Omental fat pad (tissue), 4 donors: ENCODE results near the gene LRP1-AS. TPM values are rescaled to one million over a fixed set of nuclear protein-coding genes. Genes with fewer than 3 reads are reported as not detected.
"Not testable (repeated sequence)": the region's sequence is repeated elsewhere in the genome, so short reads cannot be mapped to it uniquely, and the experiment has no call there.

Experiments used
- ATAC-seq: fragments of 150-250 bp; one replicate; pipeline ENCODE4 v1.9.1; 2016; ENCODE audit warnings: mild to moderate bottlenecking, moderate library complexity; ENCODE audit not compliant: low FRiP score
- DNase-seq: peaks from one replicate; pipeline ENCODE4 v3.0.0-alpha.2; 2019; ENCODE audit warnings: low spot score
- total RNA-seq, 4 donors: library from RNA; depleted of rRNA; stranded (reverse); fragments of >200 nt; gene quantifications; one replicate each; pipeline ENCODE4 v1.1.0, GENCODE V29; 2016
- TF ChIP-seq, protein P1 (sequence below), 3 donors: fragments of 450-650 bp; IDR thresholded peaks; one replicate each; pipeline ENCODE4 v1.5.1; 2016 to 2017; ENCODE audit warnings: antibody characterized with exemption in 3 of 3, mild to moderate bottlenecking in 3 of 3, moderate library complexity in 2 of 3

Gene LRP1-AS
- total RNA-seq, 4 donors from 2014 or later: not detected

DNA sequence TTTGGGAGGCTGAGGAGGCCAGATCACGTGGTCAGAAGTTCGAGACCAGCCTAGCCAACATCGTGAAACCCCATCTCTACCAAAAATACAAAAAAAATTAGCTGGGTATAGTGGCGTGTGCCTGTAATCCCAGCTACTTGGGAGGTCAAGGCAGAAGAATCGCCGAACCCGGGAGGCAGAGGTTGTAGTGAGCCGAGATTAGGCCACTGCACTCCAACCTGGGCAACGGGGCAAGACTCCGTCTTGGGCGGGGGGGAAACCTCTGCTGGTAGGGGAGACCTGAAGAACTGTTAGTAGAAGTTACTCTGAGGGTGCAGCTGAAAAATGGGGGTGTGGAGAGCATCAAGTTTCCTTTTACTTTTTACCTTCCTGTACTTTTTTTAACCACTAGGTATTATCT, 21.4 kb downstream of the LRP1-AS start:
- TF ChIP-seq, protein P1, sequence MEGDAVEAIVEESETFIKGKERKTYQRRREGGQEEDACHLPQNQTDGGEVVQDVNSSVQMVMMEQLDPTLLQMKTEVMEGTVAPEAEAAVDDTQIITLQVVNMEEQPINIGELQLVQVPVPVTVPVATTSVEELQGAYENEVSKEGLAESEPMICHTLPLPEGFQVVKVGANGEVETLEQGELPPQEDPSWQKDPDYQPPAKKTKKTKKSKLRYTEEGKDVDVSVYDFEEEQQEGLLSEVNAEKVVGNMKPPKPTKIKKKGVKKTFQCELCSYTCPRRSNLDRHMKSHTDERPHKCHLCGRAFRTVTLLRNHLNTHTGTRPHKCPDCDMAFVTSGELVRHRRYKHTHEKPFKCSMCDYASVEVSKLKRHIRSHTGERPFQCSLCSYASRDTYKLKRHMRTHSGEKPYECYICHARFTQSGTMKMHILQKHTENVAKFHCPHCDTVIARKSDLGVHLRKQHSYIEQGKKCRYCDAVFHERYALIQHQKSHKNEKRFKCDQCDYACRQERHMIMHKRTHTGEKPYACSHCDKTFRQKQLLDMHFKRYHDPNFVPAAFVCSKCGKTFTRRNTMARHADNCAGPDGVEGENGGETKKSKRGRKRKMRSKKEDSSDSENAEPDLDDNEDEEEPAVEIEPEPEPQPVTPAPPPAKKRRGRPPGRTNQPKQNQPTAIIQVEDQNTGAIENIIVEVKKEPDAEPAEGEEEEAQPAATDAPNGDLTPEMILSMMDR (IDR thresholded peaks at IDR 0.05): no peak
- ATAC-seq: no peak
- DNase-seq: no peak

DNA sequence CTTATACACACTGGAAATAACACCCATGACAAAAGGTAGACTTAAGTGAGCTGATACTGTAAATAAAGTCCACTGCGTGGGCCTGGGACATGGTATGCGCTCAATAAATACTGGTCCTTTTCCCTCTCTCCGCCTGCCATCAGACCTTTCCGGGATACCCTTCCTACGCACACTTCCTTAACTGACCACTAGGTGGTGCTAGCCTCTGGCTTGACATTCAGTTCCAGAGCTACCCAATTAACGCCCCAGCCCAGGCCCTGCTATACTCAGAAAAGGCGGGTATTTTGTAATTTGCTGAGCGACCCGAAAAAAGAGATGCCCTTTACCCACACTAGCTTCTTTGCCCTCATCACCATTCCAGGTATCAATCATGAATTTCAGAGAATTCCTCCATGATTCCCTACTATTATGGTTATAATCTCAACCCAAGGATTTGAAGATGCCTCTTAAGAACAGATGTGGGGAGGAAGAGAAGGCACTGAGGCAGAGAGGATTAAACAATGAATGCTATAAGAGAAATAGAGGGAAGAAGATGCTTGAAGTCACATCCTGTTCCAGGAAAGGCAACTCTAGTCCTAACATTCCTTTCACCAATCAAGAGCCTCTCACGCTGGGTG, 23.1 kb downstream of the LRP1-AS start:
- DNase-seq (peak; percentile 89), ATAC-seq (peak; percentile 47)
- TF ChIP-seq, protein P1 (IDR thresholded peaks at IDR 0.05): peak in 2 of 3 donors; percentile 82 to 86

DNA sequence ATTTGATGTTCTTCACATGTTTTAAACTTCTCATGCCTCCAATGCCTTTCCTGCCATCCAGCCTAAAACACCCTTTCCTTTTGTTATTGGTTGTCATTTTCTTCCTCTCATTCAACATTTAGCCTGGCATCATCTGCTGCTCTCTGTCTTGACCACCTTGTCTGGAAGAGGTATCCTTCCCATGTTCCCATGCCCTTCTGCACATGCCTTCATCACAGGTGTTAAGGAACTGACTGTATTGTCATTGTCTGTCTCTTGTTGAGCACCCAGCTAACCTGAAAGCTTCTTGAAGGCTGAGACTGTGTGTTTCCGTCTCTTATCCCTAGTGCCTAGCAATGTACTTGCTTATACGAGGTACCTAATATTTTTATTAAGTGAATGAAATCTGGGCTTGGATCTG, 23.6 kb downstream of the LRP1-AS start:
- TF ChIP-seq, protein P1 (IDR thresholded peaks at IDR 0.05): no peak
- DNase-seq (no peak), ATAC-seq (no peak)

DNA sequence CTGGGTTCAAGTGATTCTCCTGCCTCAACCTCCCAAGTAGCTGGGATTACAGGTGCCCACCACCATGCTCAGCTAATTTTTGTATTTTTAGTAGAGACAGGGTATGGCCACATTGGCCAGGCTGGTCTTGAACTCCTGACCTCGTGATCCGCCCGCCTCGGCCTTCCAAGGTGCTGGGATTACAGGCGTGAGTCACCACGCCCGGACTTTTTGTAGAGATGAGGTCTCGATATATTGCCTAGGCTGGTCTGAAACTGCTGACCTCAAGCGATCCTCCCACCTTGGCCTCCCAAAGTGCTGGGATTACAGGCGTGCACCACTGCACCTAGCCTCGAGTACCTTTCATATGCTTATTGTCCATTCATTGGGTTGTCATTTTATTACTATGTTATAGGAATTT, 26.7 kb downstream of the LRP1-AS start:
- not testable (repeated sequence) for DNase-seq, ATAC-seq

DNA sequence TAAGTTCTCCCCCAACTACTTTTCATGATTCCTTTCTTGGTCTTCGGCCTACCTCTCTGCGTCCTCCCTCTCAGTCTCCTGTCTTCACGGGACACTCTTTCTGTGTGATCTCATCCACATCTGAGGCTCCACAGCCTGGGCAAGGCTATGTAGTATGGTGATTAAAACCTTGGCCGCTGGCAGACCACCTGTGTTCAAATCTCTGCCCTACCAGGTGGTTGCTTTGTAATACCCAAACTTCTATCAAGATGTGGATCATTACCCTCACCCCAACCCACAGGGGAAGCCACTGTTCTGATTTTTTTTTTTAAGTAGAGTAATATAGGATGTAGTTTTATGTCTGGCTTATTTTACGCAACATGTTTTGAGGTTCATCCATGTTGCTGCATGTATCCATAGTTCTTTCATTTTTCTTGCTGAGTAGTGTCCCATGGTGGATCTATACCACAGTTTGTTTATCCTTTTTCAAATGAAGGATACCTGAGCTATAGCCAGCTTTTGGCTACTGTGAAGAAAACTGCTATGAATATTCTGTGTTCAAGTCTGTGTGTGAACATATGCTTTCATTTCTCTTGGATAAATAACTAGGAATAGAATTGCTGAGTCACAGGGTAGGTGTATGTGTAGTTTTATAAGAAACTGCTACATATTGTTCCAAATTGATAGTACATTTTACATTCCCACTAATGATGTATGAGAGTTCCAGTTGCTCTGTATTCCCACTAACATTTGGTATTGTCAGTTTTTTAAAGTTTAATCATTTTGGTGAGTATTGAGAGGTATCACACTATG, 27.9 kb downstream of the LRP1-AS start:
- TF ChIP-seq, protein P1 (IDR thresholded peaks at IDR 0.05): no peak
- ATAC-seq (no peak), DNase-seq (no peak)

DNA sequence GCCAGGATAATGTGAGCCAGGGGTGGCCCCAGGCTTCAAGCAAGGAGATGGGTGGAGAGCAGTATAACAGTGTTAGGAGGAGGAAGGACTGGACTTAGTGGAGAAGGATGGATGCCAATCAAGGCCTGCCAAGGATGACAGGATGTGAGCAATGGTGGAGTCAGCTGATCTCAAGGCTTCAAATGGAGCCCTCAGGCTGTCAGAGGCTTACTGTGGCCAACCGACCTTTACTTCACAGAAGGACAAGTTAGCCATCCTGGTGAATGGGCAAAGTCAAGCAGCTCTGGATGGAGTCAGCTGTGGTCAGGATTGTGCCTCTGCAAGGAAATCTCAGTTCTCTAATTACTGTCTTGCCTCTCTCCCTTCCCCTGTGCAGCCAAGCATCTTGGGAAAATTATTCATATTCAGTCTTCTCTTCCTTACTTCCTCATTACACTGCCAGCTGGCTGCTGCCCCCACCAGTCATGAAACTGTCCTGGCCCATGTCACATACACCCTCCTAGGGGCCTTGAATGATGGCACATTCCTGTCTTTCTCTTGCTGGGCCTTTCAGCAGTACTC, 28.6 kb downstream of the LRP1-AS start:
- ATAC-seq (peak; percentile 26), DNase-seq (no peak)
- TF ChIP-seq, protein P1 (IDR thresholded peaks at IDR 0.05): no peak

DNA sequence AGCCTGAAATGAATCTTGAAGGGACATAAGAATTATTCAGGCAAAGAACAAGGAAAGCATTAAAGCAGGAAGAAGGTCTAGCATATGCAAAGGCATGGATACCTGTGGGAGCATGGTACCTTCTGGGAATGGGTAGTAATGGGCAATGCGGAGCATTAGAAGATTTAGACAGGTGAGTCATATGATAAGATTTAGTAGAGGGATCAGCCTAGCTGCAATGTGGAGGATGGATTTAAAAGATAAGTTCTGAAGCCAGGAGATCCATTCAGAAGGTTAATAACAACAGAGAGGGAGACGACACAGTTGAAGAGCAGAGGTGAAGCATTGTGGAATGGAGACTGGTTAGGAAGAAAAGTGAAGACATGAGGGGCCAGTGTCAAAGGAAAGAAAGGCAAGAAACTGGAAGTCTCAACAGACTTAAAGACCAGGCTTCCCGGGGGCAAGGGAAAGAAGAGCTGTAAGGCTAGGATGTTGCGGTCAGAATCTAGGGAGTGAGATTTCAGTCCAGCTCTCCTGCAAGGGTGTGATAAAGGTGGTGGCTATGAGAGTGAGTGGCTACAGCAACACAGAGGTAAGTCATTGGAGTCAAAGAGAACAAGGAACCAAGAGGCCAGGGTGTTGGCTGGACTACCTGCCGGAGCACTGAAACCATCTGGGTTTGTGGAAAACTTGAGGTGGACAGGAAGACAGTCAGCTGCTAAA, 30.7 kb downstream of the LRP1-AS start:
- ATAC-seq: no peak

More for the DNA sequence above, 30.7 kb downstream of the LRP1-AS start:
- DNase-seq: no peak
- TF ChIP-seq, protein P1 (IDR thresholded peaks at IDR 0.05): no peak
